GM18499 (cell line): ENCODE measurements around the gene BPIFB4.

Source experiments
- ATAC-seq: cut with Tn5 transposase; IDR thresholded peaks from one replicate; pipeline ENCODE4 v1.9.1; 2021; ENCODE audit warnings: moderate number of reproducible peaks; ENCODE audit not compliant: insufficient read depth, unreplicated experiment

BPIFB4 gene

GRCh38 chr20:33154252-33154651, 74.8 kb downstream of the BPIFB4 start:
- ATAC-seq = no peak

DNA sequence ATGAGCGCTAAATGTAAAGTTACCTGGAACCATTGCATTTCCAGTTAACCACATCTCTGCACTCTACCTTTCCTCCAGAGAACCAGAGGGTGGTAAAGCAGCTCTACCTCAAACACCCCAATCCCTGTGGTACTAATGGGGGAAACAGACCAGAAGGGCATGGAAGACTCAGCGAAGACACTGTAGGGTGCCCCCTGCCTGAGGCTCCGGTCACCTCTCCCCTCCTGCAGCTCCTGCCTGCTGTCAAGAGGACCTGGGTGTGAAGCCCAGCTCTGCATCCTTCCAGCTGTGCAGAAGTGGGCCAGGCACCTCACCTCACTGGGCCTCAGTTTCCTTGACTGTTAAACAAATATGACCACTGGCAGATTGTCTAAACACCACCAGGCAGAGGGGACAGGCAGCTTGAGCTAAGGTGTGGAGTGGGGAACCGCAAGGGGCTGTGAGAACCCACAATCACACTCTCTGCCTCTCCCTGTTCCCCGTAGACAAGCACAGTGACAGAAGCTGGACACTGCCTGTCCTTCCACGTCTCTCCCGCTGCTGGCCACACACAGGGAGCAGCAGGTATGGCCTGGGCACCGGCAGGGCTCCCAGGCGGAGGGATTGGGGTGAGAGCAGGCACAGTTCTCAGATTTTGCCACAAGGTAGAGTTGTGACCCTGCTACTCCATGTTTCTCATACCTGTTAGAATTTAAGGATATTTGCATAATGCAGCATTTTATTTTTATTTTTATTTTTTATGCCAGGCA, 79.4 kb downstream of the BPIFB4 start:
- ATAC-seq = no peak

DNA sequence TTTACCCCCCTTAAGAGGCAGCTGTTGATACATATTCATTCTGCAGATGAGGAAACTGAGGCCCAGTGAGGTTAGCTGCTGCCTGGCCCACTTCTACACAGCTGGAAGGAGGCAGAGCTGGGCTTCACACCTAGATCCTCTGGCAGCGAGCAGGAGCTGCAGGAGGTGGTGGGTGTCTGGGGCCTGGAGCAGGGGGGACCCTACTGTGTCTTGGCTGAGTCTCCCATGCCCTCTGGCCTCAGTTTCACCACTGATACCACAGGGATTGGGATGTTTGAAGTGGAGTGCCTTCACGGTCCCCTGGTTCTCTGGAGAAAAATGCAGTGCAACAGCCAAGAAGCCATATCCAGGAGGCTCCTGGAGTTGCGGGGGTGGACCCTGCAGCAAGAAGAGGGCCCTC, 80.3 kb downstream of the BPIFB4 start:
- ATAC-seq = no peak

DNA sequence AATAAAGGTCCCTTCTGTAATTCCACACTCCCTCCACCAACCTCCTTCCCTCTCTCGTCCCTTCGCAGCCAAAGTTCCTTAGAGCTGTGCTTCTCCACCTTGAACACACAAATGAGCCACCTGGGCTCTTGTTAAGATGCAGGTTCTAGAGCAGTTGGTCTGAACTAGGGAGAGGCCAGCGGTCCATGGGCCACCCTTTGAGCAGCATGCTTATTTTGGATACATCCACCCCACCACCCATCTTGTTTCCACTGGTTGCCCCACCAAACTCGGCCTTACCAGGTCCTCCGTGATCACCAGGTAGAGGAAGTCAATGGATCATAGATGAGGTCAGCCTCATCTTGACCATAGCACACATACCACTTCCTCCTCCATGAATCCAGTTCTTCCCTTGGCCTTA, 81.2 kb downstream of the BPIFB4 start:
- no peak for ATAC-seq
